HUES48 (cell line): ENCODE data around the gene GNPTAB.

ENCODE experiments used
- H3K27ac ChIP-seq: one replicate; pipeline ENCODE4 v1.7.0; 2013; ENCODE audit warnings: low read depth, low read length, inconsistent platforms
- H3K27me3 ChIP-seq: 2 replicates; pipeline ENCODE4 v1.6.1; 2013; ENCODE audit warnings: mild to moderate bottlenecking, low read length; ENCODE audit not compliant: control insufficient read depth, insufficient read depth
- H3K36me3 ChIP-seq: 2 replicates; pipeline ENCODE4 v1.6.1; 2013; ENCODE audit warnings: low read length; ENCODE audit not compliant: control insufficient read depth, insufficient read depth
- H3K4me1 ChIP-seq: 2 replicates; pipeline ENCODE4 v1.6.1; 2013; ENCODE audit warnings: mild to moderate bottlenecking, low read length; ENCODE audit not compliant: control insufficient read depth, insufficient read depth
- H3K4me3 ChIP-seq: 2 replicates; pipeline ENCODE4 v1.5.1; 2013; ENCODE audit warnings: mild to moderate bottlenecking, low read depth, low read length
- H3K9ac ChIP-seq: 2 replicates; pipeline ENCODE4 v1.6.1; 2013; ENCODE audit warnings: mild to moderate bottlenecking, low read depth, low read length, moderate library complexity
- H3K9me3 ChIP-seq: 2 replicates; pipeline ENCODE4 v1.6.1; 2013; ENCODE audit warnings: low read length; ENCODE audit not compliant: control insufficient read depth, insufficient read depth

GNPTAB gene

DNA sequence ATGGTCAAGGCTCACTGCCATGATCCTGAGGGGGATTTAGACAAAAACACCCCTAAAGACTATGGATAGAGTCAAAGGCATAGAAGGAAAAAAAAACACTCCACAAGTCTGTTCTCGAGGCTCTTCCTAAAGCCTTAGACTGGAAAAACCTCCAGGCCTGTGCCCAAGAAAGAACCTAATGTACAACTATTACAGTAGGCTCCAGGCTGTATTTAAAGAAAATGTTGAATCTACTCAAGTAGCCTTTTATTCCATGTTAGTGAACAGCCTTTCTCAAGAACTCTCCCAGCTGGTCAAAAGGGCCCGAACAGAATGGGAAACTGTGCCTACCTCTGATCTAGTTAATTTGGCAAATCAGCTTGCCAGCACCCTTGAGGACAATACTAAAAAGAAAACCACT lies 28.3 kb downstream of the GNPTAB start:
- Histone ChIP-seq H3K4me3 (no peak overlapping the region), H3K9me3 (no peaks in the 10 kb centered on the region), H3K36me3 (no peaks in the 10 kb centered on the region), H3K27ac (no peak overlapping the region), H3K9ac (no peak overlapping the region), H3K4me1 (peaks cover 15% of the 10 kb centered on the region; the same call in 1 of the 2 replicates), H3K27me3 (no peaks in the 10 kb centered on the region)

DNA sequence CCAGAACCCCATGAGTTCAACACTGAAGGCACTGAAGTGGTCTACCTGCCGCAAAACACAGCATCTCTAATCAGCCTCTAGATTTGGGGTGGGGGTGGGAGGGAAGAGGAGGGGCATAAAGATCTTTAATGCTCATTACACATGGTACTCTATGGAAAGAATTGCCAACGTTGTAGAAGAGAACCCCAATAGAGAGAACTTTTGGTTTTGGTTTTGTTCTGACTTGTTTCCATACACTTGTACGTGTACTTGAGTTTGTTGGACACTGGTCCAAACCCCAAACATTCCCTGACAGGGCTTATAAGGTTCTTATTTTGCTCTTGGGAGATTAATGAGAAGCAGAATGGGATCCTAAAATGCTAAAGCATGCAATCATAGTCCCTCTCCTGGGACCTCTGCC lies 31.0 kb downstream of the GNPTAB start:
- Histone ChIP-seq H3K27ac (no peak overlapping the region), H3K9ac (no peak overlapping the region), H3K27me3 (no peaks in the 10 kb centered on the region), H3K9me3 (no peaks in the 10 kb centered on the region), H3K4me3 (no peak overlapping the region), H3K36me3 (peaks cover 12% of the 10 kb centered on the region), H3K4me1 (peaks cover 5% of the 10 kb centered on the region; the same call in 1 of the 2 replicates)

DNA sequence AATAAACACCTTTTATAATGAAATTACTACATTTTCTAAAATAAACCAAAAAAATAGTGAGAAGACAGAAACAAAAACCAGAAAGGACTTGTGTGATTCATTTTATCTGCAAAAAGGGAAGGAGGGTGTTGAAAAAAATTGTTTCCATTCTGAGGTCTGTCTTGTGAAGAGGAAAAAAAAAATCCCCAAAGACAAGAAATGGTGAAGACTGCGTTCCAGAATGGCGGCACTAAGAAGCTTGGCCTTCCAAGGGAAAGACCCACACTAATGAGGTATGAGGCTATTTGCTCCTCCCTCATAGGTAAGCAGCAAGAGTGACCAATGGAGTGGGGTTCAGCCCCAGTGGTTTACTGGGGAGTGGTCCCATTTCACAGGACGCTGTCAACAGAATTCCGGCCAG lies 35.0 kb downstream of the GNPTAB start:
- H3K4me1 ChIP-seq: no peaks in the 10 kb centered on the region; the same call in 1 of the 2 replicates
- no peaks in the 10 kb centered on the region for H3K9me3 ChIP-seq
- no peak overlapping the region for H3K27ac ChIP-seq

DNA sequence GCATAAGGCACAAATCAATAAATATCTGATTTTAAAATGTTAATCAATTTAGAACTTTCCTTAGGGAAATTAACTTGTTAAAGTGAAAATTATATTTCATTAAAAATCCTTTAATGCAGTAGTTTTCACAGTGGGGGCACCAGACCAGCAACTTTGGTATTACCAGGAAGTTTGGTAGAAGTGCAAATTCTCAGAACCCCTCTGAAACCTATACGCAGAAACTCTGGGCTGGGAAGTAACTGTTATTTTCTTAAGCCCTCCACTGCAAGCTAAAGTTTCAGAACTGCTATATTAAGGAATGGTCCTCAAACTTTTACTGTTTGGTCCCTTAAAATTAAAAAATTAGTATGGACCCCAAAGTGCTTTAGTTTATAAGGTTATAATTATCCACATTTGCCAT lies 35.7 kb downstream of the GNPTAB start:
- Histone ChIP-seq H3K36me3 (peaks cover 40% of the 10 kb centered on the region), H3K9me3 (no peaks in the 10 kb centered on the region), H3K27me3 (no peaks in the 10 kb centered on the region), H3K4me1 (no peaks in the 10 kb centered on the region; the same call in 1 of the 2 replicates), H3K9ac (no peak overlapping the region), H3K27ac (no peak overlapping the region), H3K4me3 (no peak overlapping the region)

More for the DNA sequence above, 35.0 kb downstream of the GNPTAB start:
- no peaks in the 10 kb centered on the region for H3K27me3 ChIP-seq
- no peak overlapping the region for H3K4me3 ChIP-seq
- peaks cover 36% of the 10 kb centered on the region for H3K36me3 ChIP-seq
- H3K9ac ChIP-seq: no peak overlapping the region

DNA sequence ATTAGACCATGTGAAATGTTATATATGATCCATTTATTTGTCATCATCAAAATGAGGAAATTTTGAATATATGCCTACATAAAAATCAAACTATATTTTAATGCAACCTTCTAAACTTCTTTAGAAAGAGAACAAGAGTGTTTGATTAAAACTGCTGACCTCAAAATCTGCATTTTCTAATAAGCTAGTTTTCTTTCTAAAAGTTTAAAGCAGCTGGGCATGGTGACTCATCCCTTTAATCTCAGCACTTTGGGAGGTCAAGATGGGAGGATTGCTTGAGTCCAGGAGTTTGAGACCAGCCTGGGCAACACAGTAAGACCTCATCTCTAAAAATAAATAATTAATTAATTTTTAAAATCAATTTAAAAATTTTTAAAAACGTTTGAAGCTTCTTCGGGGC lies 36.2 kb downstream of the GNPTAB start:
- H3K9ac ChIP-seq: no peak overlapping the region
- peaks cover 45% of the 10 kb centered on the region for H3K36me3 ChIP-seq
- no peaks in the 10 kb centered on the region for H3K27me3 ChIP-seq
- H3K27ac ChIP-seq: no peak overlapping the region
- no peaks in the 10 kb centered on the region; the same call in 1 of the 2 replicates for H3K4me1 ChIP-seq
- H3K9me3 ChIP-seq: no peaks in the 10 kb centered on the region
- no peak overlapping the region for H3K4me3 ChIP-seq

DNA sequence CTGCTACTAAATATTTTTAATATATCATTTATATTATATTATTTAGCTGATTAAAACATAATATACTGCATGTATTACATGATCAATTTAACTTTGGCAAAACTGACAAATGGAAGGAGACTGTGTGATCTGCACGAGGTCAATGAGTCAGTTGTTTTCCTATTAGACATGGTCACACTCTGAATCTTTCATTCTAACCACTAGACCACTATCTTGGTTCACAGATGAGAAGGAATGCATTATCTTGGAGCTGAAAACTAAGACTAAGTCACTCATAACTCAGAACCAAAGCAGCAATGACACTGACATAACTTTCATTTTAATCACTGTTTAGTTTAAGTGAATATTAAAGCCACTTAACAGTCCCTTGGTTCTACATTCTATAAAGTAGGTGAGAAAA lies 37.4 kb downstream of the GNPTAB start:
- H3K4me3 ChIP-seq: no peak overlapping the region
- no peaks in the 10 kb centered on the region; the same call in 1 of the 2 replicates for H3K4me1 ChIP-seq
- H3K27me3 ChIP-seq: no peaks in the 10 kb centered on the region
- H3K36me3 ChIP-seq: peaks cover 56% of the 10 kb centered on the region
- H3K27ac ChIP-seq: no peak overlapping the region
- H3K9ac ChIP-seq: no peak overlapping the region
- no peaks in the 10 kb centered on the region for H3K9me3 ChIP-seq

DNA sequence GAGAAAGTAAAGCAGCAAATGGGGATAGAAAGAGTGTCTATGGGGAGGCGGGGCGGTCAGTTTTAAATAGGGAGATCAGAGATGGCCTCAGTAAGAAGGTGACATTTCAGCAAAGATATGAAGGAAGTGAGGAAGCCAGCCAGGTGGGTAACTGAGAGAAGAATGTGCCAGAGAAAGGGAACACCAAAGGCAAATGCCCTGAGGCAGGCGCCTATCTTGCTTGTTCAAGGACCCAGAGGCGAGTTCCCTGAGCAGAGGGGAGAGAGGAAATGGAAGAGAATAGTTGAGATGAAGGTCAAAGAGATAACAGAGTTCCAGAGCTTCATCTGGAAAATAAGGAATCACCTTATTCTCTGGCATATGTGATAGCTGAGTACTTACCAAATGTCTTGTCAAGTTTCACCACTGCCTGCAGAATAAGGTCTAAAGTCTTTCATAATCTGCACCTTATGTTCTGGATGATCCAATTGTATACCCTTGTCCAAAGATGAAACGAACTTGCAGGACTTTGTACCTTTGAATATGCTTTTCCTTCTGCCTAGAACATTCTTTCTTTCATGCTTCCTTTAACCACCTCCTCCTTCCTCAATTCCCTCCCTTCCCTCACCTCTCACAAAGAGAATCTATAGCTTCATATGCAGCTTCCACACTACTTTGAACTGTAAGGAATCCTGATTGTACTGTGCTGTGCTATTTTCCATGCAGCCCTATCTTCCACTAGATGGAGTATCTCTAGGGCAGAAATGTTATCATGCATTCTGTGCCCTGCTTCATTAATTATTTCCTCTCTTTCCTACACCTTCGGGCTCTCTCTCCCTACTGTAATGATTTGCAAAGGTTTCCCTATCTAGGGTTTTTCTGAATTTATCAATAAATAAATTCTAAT lies 38.5 kb downstream of the GNPTAB start:
- no peaks in the 10 kb centered on the region for H3K27me3 ChIP-seq
- H3K27ac ChIP-seq: no peak overlapping the region

DNA sequence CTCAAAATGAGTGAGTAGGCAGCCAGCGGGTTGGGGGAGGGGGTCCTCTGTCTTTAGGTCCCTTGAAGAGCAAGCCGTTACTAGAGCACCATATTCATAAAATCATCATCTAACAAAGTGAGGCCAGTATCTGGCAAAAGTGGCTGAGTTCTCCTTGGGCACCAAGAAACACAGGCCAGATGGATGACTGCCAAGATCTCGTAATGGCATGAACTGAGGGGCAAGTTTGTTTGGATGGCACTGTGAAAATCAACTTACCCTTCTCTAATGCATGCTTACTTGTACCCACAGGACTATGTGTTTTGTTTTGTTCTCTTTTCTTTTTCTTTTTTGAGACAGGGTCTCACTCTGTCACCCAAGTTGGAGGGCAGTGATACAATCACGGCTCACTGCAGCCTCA lies 41.6 kb downstream of the GNPTAB start:
- Histone ChIP-seq H3K27ac (no peak overlapping the region), H3K4me3 (no peak overlapping the region), H3K9me3 (no peaks in the 10 kb centered on the region), H3K9ac (no peak overlapping the region), H3K36me3 (peaks cover 77% of the 10 kb centered on the region), H3K4me1 (no peaks in the 10 kb centered on the region), H3K27me3 (no peaks in the 10 kb centered on the region)

More for the DNA sequence above, 38.5 kb downstream of the GNPTAB start:
- Histone ChIP-seq H3K4me3 (no peak overlapping the region), H3K36me3 (peaks cover 63% of the 10 kb centered on the region), H3K4me1 (no peaks in the 10 kb centered on the region), H3K9me3 (no peaks in the 10 kb centered on the region), H3K9ac (no peak overlapping the region)

DNA sequence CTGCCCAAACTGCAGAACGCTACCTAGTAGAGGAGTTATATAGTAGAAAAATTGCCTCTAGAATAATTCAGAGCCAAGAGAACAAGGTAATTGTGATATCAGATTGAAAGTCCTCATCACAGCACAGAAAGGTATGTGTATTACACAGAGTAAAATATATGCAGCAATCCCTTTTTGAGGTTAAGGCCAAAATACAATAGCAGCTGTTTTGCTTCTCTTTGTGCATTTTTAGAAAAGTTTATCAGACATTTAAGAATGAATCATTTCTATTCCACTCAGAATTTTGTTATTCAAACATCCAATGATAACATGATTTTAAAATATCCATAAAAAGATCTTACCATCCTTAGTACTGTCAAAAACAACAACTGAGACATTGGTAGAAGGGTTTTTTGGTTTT lies 45.1 kb downstream of the GNPTAB start:
- H3K9ac ChIP-seq: no peak overlapping the region
- H3K27ac ChIP-seq: no peak overlapping the region
- H3K4me1 ChIP-seq: no peaks in the 10 kb centered on the region
- H3K9me3 ChIP-seq: no peaks in the 10 kb centered on the region
- peaks cover 81% of the 10 kb centered on the region for H3K36me3 ChIP-seq
- no peaks in the 10 kb centered on the region for H3K27me3 ChIP-seq
- H3K4me3 ChIP-seq: no peak overlapping the region

DNA sequence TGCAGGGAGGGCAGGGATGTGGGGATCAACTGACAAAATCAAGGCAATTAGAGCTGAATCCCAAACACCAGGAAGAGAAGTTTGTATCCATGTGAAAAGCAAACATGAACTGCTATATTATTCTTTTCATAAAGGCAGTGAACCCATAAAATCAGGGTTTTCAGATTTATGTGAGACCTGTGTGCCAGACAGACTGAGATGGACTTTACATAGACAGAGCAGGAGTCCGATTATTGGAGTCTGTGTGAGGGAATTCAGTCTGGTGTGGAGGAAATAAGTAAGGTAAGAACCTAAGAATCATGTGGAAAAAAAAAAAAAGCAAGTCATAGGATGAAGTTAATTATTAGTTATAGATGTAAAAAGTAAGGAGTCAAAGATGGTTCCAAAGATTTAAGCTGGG lies 46.4 kb downstream of the GNPTAB start:
- H3K36me3 ChIP-seq: peaks cover 83% of the 10 kb centered on the region
- H3K9ac ChIP-seq: no peak overlapping the region
- no peaks in the 10 kb centered on the region for H3K4me1 ChIP-seq
- H3K4me3 ChIP-seq: no peak overlapping the region
- H3K9me3 ChIP-seq: no peaks in the 10 kb centered on the region
- H3K27me3 ChIP-seq: no peaks in the 10 kb centered on the region
- no peak overlapping the region for H3K27ac ChIP-seq

DNA sequence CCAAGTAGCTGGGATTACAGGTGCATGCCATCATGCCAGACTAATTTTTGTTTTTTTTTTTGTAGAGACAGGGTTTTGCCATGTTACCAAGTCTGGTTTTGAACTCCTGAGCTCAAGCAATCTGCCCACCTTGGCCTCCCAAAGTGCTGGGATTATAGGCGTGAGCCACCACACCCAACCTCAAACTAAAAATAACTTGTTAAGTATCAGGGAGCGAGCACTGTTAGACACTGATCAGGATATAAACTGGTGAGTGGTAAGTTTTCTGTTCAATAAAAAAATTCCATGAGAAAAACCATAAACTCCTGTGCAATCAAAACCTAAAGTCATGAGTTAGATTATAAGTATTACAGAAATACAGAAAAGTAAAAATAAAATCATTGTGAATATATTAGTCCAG lies 46.9 kb downstream of the GNPTAB start:
- Histone ChIP-seq H3K4me3 (no peak overlapping the region), H3K27me3 (no peaks in the 10 kb centered on the region), H3K36me3 (peaks cover 83% of the 10 kb centered on the region), H3K4me1 (no peaks in the 10 kb centered on the region), H3K9me3 (no peaks in the 10 kb centered on the region), H3K9ac (no peak overlapping the region), H3K27ac (no peak overlapping the region)
